Fibroblast of skin of right quadriceps (primary cell): ENCODE data around the gene TRIM69.
"Not testable (repeated sequence)": the region's sequence is repeated elsewhere in the genome, so short reads cannot be mapped to it uniquely, and the experiment has no call there.

Experiments
- DNase-seq: peaks from one replicate; pipeline ENCODE4 v3.0.0-alpha.2; 2013

The TRIM69 gene

GRCh38 chr15:44736181-44736765 is at the start of gene TRIM69:
TRIM69 (plus strand) TSS chr15:44736528; CDS start chr15:44736705, 177 bp downstream.
- no peak for DNase-seq

GRCh38 chr15:44689318-44689717 is 47.0 kb upstream of the TRIM69 start:
- not testable (repeated sequence) for DNase-seq

- DNase-seq = not testable (repeated sequence)
Observed at GRCh38 chr15:44690245-44690644, 46.1 kb upstream of the TRIM69 start.

- no peak for DNase-seq
Observed at GRCh38 chr15:44692659-44693058, 43.7 kb upstream of the TRIM69 start.

GRCh38 chr15:44694416-44694815 is 41.9 kb upstream of the TRIM69 start:
- peak; percentile 14 for DNase-seq

GRCh38 chr15:44695294-44695693 is 41.0 kb upstream of the TRIM69 start:
- no peak for DNase-seq

GRCh38 chr15:44697014-44697413 is 39.3 kb upstream of the TRIM69 start:
- no peak for DNase-seq

GRCh38 chr15:44698641-44699040 is 37.7 kb upstream of the TRIM69 start:
- no peak for DNase-seq

GRCh38 chr15:44700676-44701075 is 35.7 kb upstream of the TRIM69 start:
- not testable (repeated sequence) for DNase-seq

GRCh38 chr15:44705986-44706385 is 30.3 kb upstream of the TRIM69 start:
- no peak for DNase-seq

GRCh38 chr15:44706401-44706800 is 29.9 kb upstream of the TRIM69 start:
- no peak for DNase-seq

- no peak for DNase-seq
Observed at GRCh38 chr15:44706946-44707636, 29.2 kb upstream of the TRIM69 start.

- peak; percentile 20 for DNase-seq
Observed at GRCh38 chr15:44710236-44711095, 25.9 kb upstream of the TRIM69 start.

- peak; percentile 96 for DNase-seq
Observed at GRCh38 chr15:44711096-44711742, 25.1 kb upstream of the TRIM69 start, which contains the start of the genes B2M and PATL2. B2M (plus strand) TSS chr15:44711517; CDS start chr15:44711547, 30 bp downstream. PATL2 (minus strand) TSS chr15:44711323; CDS start chr15:44676490, 34,833 bp downstream.

GRCh38 chr15:44711743-44712345 is 24.5 kb upstream of the TRIM69 start:
- peak; percentile 30 for DNase-seq

GRCh38 chr15:44712346-44713005 is 23.9 kb upstream of the TRIM69 start:
- DNase-seq = peak; percentile 82

- peak; percentile 34 for DNase-seq
Observed at GRCh38 chr15:44713006-44713966, 23.0 kb upstream of the TRIM69 start.

GRCh38 chr15:44715142-44715796 is 21.1 kb upstream of the TRIM69 start:
- no peak for DNase-seq

- DNase-seq = no peak
Observed at GRCh38 chr15:44715797-44716334, 20.5 kb upstream of the TRIM69 start.
